HTERT RPE-1 (cell line): Measurements from ENCODE around the gene PUS10.
"Not testable (repeated sequence)": the region's sequence is repeated elsewhere in the genome, so short reads cannot be mapped to it uniquely, and the experiment has no call there.

Source experiments
- in situ Hi-C: fragments of 300-500 bp; cut with MboI; formaldehyde crosslinking; loops from 4 replicates; pipeline ENCODE4 v1.14.3; 2020; ENCODE audit warnings: low sequenced_read_pairs

PUS10 gene

GRCh38 chr2:60936757-60937156 lies 81.3 kb downstream of the PUS10 start:
- in situ Hi-C loops = no loop called here

- in situ Hi-C loops = no loop called here
These were observed 83.8 kb downstream of the PUS10 start for GRCh38 chr2:60934165-60934722.

GRCh38 chr2:60932954-60933353 lies 85.1 kb downstream of the PUS10 start:
- in situ Hi-C loops = no loop called here

- in situ Hi-C loops = not testable (repeated sequence)
These were observed 86.0 kb downstream of the PUS10 start for GRCh38 chr2:60932061-60932460.

GRCh38 chr2:60926741-60927552 lies 91.1 kb downstream of the PUS10 start:
- in situ Hi-C loops = no loop called here

- in situ Hi-C loops = no loop called here
These were observed 91.9 kb downstream of the PUS10 start for GRCh38 chr2:60925994-60926740.

GRCh38 chr2:60907329-60907728 lies 110.7 kb downstream of the PUS10 start:
- in situ Hi-C loops = no loop called here

- in situ Hi-C loops = no loop called here
These were observed 111.7 kb downstream of the PUS10 start for GRCh38 chr2:60906395-60906794.

GRCh38 chr2:60905867-60906266 lies 112.2 kb downstream of the PUS10 start:
- in situ Hi-C loops = not testable (repeated sequence)

- in situ Hi-C loops = not testable (repeated sequence)
These were observed 116.8 kb downstream of the PUS10 start for GRCh38 chr2:60901296-60901695.

GRCh38 chr2:60899892-60900249 lies 118.2 kb downstream of the PUS10 start:
- in situ Hi-C loops = no loop called here

GRCh38 chr2:60899230-60899891 lies 118.7 kb downstream of the PUS10 start:
- in situ Hi-C loops = no loop called here

- in situ Hi-C loops = no loop called here
These were observed 119.5 kb downstream of the PUS10 start for GRCh38 chr2:60898567-60898966.
